Activated CD8-positive, alpha-beta memory T cell treated with anti-CD3 and anti-CD28 coated beads, Interleukin-2, amount 50 U/mL, for 1 hour (primary cell): Measurements from ENCODE around the gene ASXL2.
"Not testable (repeated sequence)": the region's sequence is repeated elsewhere in the genome, so short reads cannot be mapped to it uniquely, and the experiment has no call there.

Source experiments
- DNase-seq: peaks from one replicate; pipeline ENCODE4 v3.0.0-alpha.2; 2020; ENCODE audit errors: extremely low read depth

ASXL2 gene

GRCh38 chr2:25878361-25879132 is at the start of gene ASXL2:
TSS of gene ASXL2 (minus strand) at chr2:25878487. CDS start at chr2:25878222, 265 bp downstream.
- peak; percentile 86 for DNase-seq

GRCh38 chr2:25926984-25927756 is 48.9 kb upstream of the ASXL2 start:
- no peak for DNase-seq

GRCh38 chr2:25922501-25922900 is 44.2 kb upstream of the ASXL2 start:
- DNase-seq, result no peak

- no peak for DNase-seq
Observed at GRCh38 chr2:25920786-25921415, 42.6 kb upstream of the ASXL2 start.

- DNase-seq, result no peak
Observed at GRCh38 chr2:25920336-25920735, 42.0 kb upstream of the ASXL2 start.

GRCh38 chr2:25917832-25918231 is 39.5 kb upstream of the ASXL2 start:
- DNase-seq, result no peak

- DNase-seq, result not testable (repeated sequence)
Observed at GRCh38 chr2:25917411-25917810, 39.1 kb upstream of the ASXL2 start.

GRCh38 chr2:25915944-25916772 is 37.9 kb upstream of the ASXL2 start:
- peak; percentile 7 for DNase-seq

- not testable (repeated sequence) for DNase-seq
Observed at GRCh38 chr2:25915411-25915810, 37.1 kb upstream of the ASXL2 start.

- not testable (repeated sequence) for DNase-seq
Observed at GRCh38 chr2:25913696-25913973, 35.3 kb upstream of the ASXL2 start.

- DNase-seq, result no peak
Observed at GRCh38 chr2:25912851-25913695, 34.8 kb upstream of the ASXL2 start.

- not testable (repeated sequence) for DNase-seq
Observed at GRCh38 chr2:25909574-25909973, 31.3 kb upstream of the ASXL2 start.

GRCh38 chr2:25905126-25905525 is 26.8 kb upstream of the ASXL2 start:
- no peak for DNase-seq

- DNase-seq, result no peak
Observed at GRCh38 chr2:25903216-25903776, 25.0 kb upstream of the ASXL2 start.

- DNase-seq, result no peak
Observed at GRCh38 chr2:25899404-25899970, 21.2 kb upstream of the ASXL2 start.

GRCh38 chr2:25897506-25897905 is 19.2 kb upstream of the ASXL2 start:
- no peak for DNase-seq

- not testable (repeated sequence) for DNase-seq
Observed at GRCh38 chr2:25896308-25896707, 18.0 kb upstream of the ASXL2 start.

GRCh38 chr2:25895610-25896009 is 17.3 kb upstream of the ASXL2 start:
- no peak for DNase-seq

GRCh38 chr2:25895018-25895417 is 16.7 kb upstream of the ASXL2 start:
- no peak for DNase-seq

GRCh38 chr2:25894135-25894830 is 16.0 kb upstream of the ASXL2 start:
- DNase-seq, result no peak
